ENCODE data around the gene SGSM1.

- TF ChIP-seq CTCF (IDR thresholded peaks at IDR 0.05; ENCODE audit: low read depth, low read length) (no peak), MAX (IDR thresholded peaks at IDR 0.05; ENCODE audit: low read depth, low read length) (no peak), POLR2A (IDR thresholded peaks at IDR 0.05; ENCODE audit: extremely low read depth, insufficient read length) (no peak)
Measured at GRCh38 chr22:24926849-24927579, 121.0 kb downstream of the SGSM1 start.

Measured in NB4 (cell line).